H1 (cell line): ENCODE results near the gene LIMS1.

Source experiments
- CBX5 ChIP-seq: fragments of 300-800, 300-1000 bp; sonication (generic); IDR thresholded peaks from 2 replicates; pipeline ENCODE4 v1.7.1; 2016; ENCODE audit warnings: antibody characterized with exemption, low read length, low read depth
- CTCF ChIP-seq, 3 experiments: IDR thresholded peaks; 1 replicate in 2 of 3; 2 replicates in 1 of 3; pipeline versions ENCODE4 v1.5.1 to v1.6.1; 2011; ENCODE audit warnings: low read length in 3 of 3, mild to moderate bottlenecking in 3 of 3, inconsistent platforms in 2 of 3, low read depth in 1 of 3, moderate library complexity in 1 of 3; ENCODE audit not compliant: insufficient read depth in 1 of 3; ENCODE audit errors: control extremely low read depth in 1 of 3
- GABPA ChIP-seq: IDR thresholded peaks from 2 replicates; pipeline ENCODE4 v1.6.1; 2011; ENCODE audit warnings: mild to moderate bottlenecking, low read length, moderate library complexity, borderline replicate concordance; ENCODE audit not compliant: insufficient read depth
- JUND ChIP-seq: IDR thresholded peaks from 2 replicates; pipeline ENCODE4 v1.6.1; 2011; ENCODE audit warnings: mild to moderate bottlenecking, improper control_type of control experiment, low read length
- MAFK ChIP-seq: IDR thresholded peaks from 2 replicates; pipeline ENCODE4 v1.6.1; 2012; ENCODE audit warnings: low read depth, mild to moderate bottlenecking, improper control_type of control experiment, low read length
- POLR2A ChIP-seq, 2 experiments: IDR thresholded peaks; 1 replicate in 1 of 2; 2 replicates in 1 of 2; pipeline ENCODE4 v1.6.1; 2011; ENCODE audit warnings: low read depth in 2 of 2, low read length in 2 of 2, mild to moderate bottlenecking in 2 of 2; ENCODE audit errors: control extremely low read depth in 1 of 2
- POLR2AphosphoS5 ChIP-seq: IDR thresholded peaks from 2 replicates; pipeline ENCODE4 v1.6.1; 2011; ENCODE audit warnings: low read depth, low read length
- USF2 ChIP-seq: IDR thresholded peaks from 2 replicates; pipeline ENCODE4 v1.6.1; 2011; ENCODE audit warnings: low read length, improper control_type of control experiment
- TF ChIP-seq, protein P1 (sequence below): IDR thresholded peaks from 2 replicates; pipeline ENCODE4 v1.6.1; 2012; ENCODE audit warnings: low read length, inconsistent platforms

DNA sequence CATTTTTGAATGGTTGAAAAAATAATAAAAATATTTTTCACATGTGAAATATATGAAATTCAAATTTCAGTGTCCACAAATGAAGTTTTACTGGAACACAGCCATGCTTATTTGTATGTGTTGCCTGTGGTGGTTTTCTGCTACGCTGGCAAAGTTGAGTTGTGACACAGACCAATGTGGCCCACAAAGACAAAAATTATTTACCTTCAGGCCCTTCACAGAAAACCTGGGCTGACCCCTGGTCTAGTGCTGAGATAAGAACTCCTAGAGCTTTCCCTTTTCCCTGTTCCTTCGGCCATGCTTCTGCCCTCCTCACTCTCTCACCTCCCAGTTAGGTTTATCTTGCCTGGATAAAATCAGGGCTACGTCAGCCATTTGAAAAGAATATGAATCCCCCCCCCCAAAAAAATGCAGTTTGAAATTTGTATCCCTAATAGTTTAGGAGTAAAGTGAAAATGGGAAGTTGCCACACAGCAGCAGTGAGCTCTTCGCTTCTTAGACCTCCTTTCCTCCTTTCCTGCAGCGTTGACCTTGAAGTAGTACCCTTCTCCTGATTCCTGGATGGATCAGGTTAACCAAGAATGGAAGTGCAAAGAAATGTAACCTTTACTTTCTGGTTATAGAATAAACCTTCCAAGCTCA lies 91.0 kb downstream of the LIMS1 start:
- TF ChIP-seq JUND (no peak), MAFK (no peak), POLR2AphosphoS5 (no peak), USF2 (no peak), CTCF (IDR thresholded peaks at IDR 0.05; ENCODE audit: control extremely low read depth in 1 of 3, insufficient read depth in 1 of 3, low read depth in 1 of 3, low read length in 3 of 3) (no peak), CBX5 (no peak), POLR2A (IDR thresholded peaks at IDR 0.05; ENCODE audit: control extremely low read depth in 1 of 2, low read depth in 2 of 2, low read length in 2 of 2) (no peak), GABPA (no peak)
- TF ChIP-seq, protein P1, sequence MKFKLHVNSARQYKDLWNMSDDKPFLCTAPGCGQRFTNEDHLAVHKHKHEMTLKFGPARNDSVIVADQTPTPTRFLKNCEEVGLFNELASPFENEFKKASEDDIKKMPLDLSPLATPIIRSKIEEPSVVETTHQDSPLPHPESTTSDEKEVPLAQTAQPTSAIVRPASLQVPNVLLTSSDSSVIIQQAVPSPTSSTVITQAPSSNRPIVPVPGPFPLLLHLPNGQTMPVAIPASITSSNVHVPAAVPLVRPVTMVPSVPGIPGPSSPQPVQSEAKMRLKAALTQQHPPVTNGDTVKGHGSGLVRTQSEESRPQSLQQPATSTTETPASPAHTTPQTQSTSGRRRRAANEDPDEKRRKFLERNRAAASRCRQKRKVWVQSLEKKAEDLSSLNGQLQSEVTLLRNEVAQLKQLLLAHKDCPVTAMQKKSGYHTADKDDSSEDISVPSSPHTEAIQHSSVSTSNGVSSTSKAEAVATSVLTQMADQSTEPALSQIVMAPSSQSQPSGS: no peak
